T-helper 22 cell (primary cell): ENCODE measurements around the gene SAAL1.
"Not testable (repeated sequence)": the region's sequence is repeated elsewhere in the genome, so short reads cannot be mapped to it uniquely, and the experiment has no call there.

Experiments
- DNase-seq: peaks from one replicate; pipeline ENCODE4 v3.0.0-alpha.2; 2020; ENCODE audit warnings: low read depth

Gene SAAL1

GRCh38 chr11:18105802-18106574, at the start of gene SAAL1:
TSS of gene SAAL1 (minus strand) at chr11:18106082. CDS start at chr11:18106041, 41 bp downstream.
- DNase-seq, result peak; percentile 71

- no peak for DNase-seq
These were observed 45.7 kb upstream of the SAAL1 start for GRCh38 chr11:18151581-18151980.

GRCh38 chr11:18145837-18146236, 40.0 kb upstream of the SAAL1 start:
- no peak for DNase-seq

- no peak for DNase-seq
These were observed 39.1 kb upstream of the SAAL1 start for GRCh38 chr11:18145025-18145424.

GRCh38 chr11:18144243-18144642, 38.4 kb upstream of the SAAL1 start:
- no peak for DNase-seq

GRCh38 chr11:18140145-18140544, 34.3 kb upstream of the SAAL1 start:
- no peak for DNase-seq

- no peak for DNase-seq
These were observed 31.4 kb upstream of the SAAL1 start for GRCh38 chr11:18137186-18137800.

- DNase-seq, result no peak
These were observed 29.4 kb upstream of the SAAL1 start for GRCh38 chr11:18135308-18135707.

- no peak for DNase-seq
These were observed 26.5 kb upstream of the SAAL1 start, which contains the start of gene MRGPRX3 for GRCh38 chr11:18132341-18132740. TSS of gene MRGPRX3 (plus strand) at chr11:18132571. CDS start at chr11:18137203, 4,632 bp downstream.

- not testable (repeated sequence) for DNase-seq
These were observed 25.2 kb upstream of the SAAL1 start for GRCh38 chr11:18131115-18131514.

- DNase-seq, result not testable (repeated sequence)
These were observed 15.5 kb upstream of the SAAL1 start for GRCh38 chr11:18121331-18121828.

GRCh38 chr11:18115360-18116127, 9.7 kb upstream of the SAAL1 start:
- peak; percentile 28 for DNase-seq

- no peak for DNase-seq
These were observed 5.1 kb upstream of the SAAL1 start for GRCh38 chr11:18111005-18111404.

- DNase-seq, result no peak
These were observed 2.4 kb upstream of the SAAL1 start for GRCh38 chr11:18108254-18108653.

GRCh38 chr11:18106688-18107087, 806 bp upstream of the SAAL1 start:
- DNase-seq, result no peak

GRCh38 chr11:18105086-18105801, 638 bp downstream of the SAAL1 start:
- no peak for DNase-seq

GRCh38 chr11:18100926-18101656, 4.8 kb downstream of the SAAL1 start:
- DNase-seq, result no peak

GRCh38 chr11:18093959-18094358, 11.9 kb downstream of the SAAL1 start:
- no peak for DNase-seq

- no peak for DNase-seq
These were observed 14.2 kb downstream of the SAAL1 start for GRCh38 chr11:18091731-18092130.

GRCh38 chr11:18088966-18089365, 16.9 kb downstream of the SAAL1 start:
- no peak for DNase-seq

GRCh38 chr11:18088366-18088765, 17.5 kb downstream of the SAAL1 start:
- no peak for DNase-seq
